H9 (cell line): ENCODE data around the gene THOP1. TPM values are rescaled to one million over a fixed set of nuclear protein-coding genes. Genes with fewer than 3 reads are reported as not detected.

Experiments used
- DNase-seq: peaks from one replicate; pipeline ENCODE4 v3.0.0-alpha.2; 2017
- H2AFZ ChIP-seq: one replicate; pipeline ENCODE4 v1.6.1; 2013; ENCODE audit warnings: mild to moderate bottlenecking, low read length, control low read depth, moderate library complexity
- H2AK5ac ChIP-seq: 2 replicates; pipeline ENCODE4 v1.6.1; 2013; ENCODE audit warnings: low read length, control low read depth, mixed read lengths; ENCODE audit not compliant: insufficient read length
- H2BK120ac ChIP-seq: one replicate; pipeline ENCODE4 v1.6.1; 2013; ENCODE audit warnings: low read depth, mild to moderate bottlenecking, low read length, control low read depth, inconsistent platforms; ENCODE audit not compliant: poor library complexity, severe bottlenecking
- H2BK12ac ChIP-seq: 2 replicates; pipeline ENCODE4 v1.6.1; 2013; ENCODE audit warnings: low read length, control low read depth, mixed read lengths, low read depth; ENCODE audit not compliant: insufficient read length
- H2BK15ac ChIP-seq: 2 replicates; pipeline ENCODE4 v1.6.1; 2013; ENCODE audit warnings: low read depth, low read length, control low read depth
- H2BK20ac ChIP-seq: one replicate; pipeline ENCODE4 v1.6.1; 2013; ENCODE audit warnings: low read depth, mild to moderate bottlenecking, low read length, control low read depth, inconsistent platforms; ENCODE audit not compliant: poor library complexity, severe bottlenecking
- H2BK5ac ChIP-seq: 2 replicates; pipeline ENCODE4 v1.6.1; 2013; ENCODE audit warnings: low read length, control low read depth, mixed read lengths; ENCODE audit not compliant: insufficient read length
- H3K14ac ChIP-seq: 2 replicates; pipeline ENCODE4 v1.6.1; 2013; ENCODE audit warnings: low read length, control low read depth; ENCODE audit not compliant: insufficient read depth
- H3K18ac ChIP-seq: 2 replicates; pipeline ENCODE4 v1.6.1; 2013; ENCODE audit warnings: low read depth, mild to moderate bottlenecking, mixed read lengths, low read length, control low read depth; ENCODE audit not compliant: insufficient read length
- H3K23ac ChIP-seq: 2 replicates; pipeline ENCODE4 v1.6.1; 2013; ENCODE audit warnings: low read length, control low read depth, mixed read lengths, low read depth; ENCODE audit not compliant: insufficient read length
- H3K23me2 ChIP-seq: 2 replicates; pipeline ENCODE4 v1.6.1; 2013; ENCODE audit warnings: low read depth, mild to moderate bottlenecking, mixed read lengths, low read length, control low read depth; ENCODE audit not compliant: insufficient read length, poor library complexity, severe bottlenecking
- H3K27ac ChIP-seq: 2 replicates; pipeline ENCODE4 v1.5.1; 2013; ENCODE audit warnings: low read length, control low read depth, mixed read lengths, low read depth; ENCODE audit not compliant: insufficient read length
- H3K27me3 ChIP-seq: 2 replicates; pipeline ENCODE4 v1.6.1; 2013; ENCODE audit warnings: low read length, control low read depth, inconsistent platforms; ENCODE audit not compliant: insufficient read depth
- H3K4ac ChIP-seq: 2 replicates; pipeline ENCODE4 v1.6.1; 2013; ENCODE audit warnings: low read depth, mild to moderate bottlenecking, control low read depth, inconsistent platforms, low read length, moderate library complexity
- H3K4me1 ChIP-seq: 2 replicates; pipeline ENCODE4 v1.6.1; 2013; ENCODE audit warnings: low read length, control low read depth, inconsistent platforms; ENCODE audit not compliant: insufficient read depth
- H3K4me2 ChIP-seq: 2 replicates; pipeline ENCODE4 v1.6.1; 2013; ENCODE audit warnings: low read length, control low read depth, mixed read lengths; ENCODE audit not compliant: insufficient read length, insufficient read depth
- H3K56ac ChIP-seq: 2 replicates; pipeline ENCODE4 v1.6.1; 2013; ENCODE audit warnings: low read depth, mild to moderate bottlenecking, mixed read lengths, low read length, control low read depth; ENCODE audit not compliant: insufficient read length
- H3K79me1 ChIP-seq: 2 replicates; pipeline ENCODE4 v1.6.1; 2013; ENCODE audit warnings: low read depth, mild to moderate bottlenecking, moderate library complexity, low read length, control low read depth, inconsistent platforms; ENCODE audit not compliant: insufficient read depth, poor library complexity, severe bottlenecking
- H3K79me2 ChIP-seq: 2 replicates; pipeline ENCODE4 v1.6.1; 2013; ENCODE audit warnings: low read length, control low read depth, inconsistent platforms; ENCODE audit not compliant: insufficient read depth
- H3K9ac ChIP-seq: 2 replicates; pipeline ENCODE4 v1.6.1; 2013; ENCODE audit warnings: low read length, control low read depth, mixed read lengths; ENCODE audit not compliant: insufficient read length; ENCODE audit errors: extremely low read depth
- H3K9me3 ChIP-seq: one replicate; pipeline ENCODE4 v1.6.1; 2013; ENCODE audit warnings: low read depth, low read length, inconsistent platforms; ENCODE audit not compliant: control insufficient read depth
- H3T11ph ChIP-seq: one replicate; pipeline ENCODE4 v1.6.1; 2013; ENCODE audit warnings: mild to moderate bottlenecking, low read length, control low read depth, inconsistent platforms
- H4K20me1 ChIP-seq: one replicate; pipeline ENCODE4 v1.6.1; 2013; ENCODE audit not compliant: control insufficient read depth, insufficient read length, insufficient read depth
- H4K5ac ChIP-seq: 2 replicates; pipeline ENCODE4 v1.6.1; 2013; ENCODE audit warnings: low read depth, mild to moderate bottlenecking, mixed read lengths, low read length, control low read depth; ENCODE audit not compliant: insufficient read length
- H4K8ac ChIP-seq: replicated peaks from 2 replicates; pipeline ENCODE4 v1.6.1; 2013; ENCODE audit warnings: low read length, control low read depth, mixed read lengths, low read depth; ENCODE audit not compliant: insufficient read length
- H4K91ac ChIP-seq: 2 replicates; pipeline ENCODE4 v1.6.1; 2013; ENCODE audit warnings: low read depth, mild to moderate bottlenecking, moderate library complexity, mixed read lengths, low read length, control low read depth; ENCODE audit not compliant: insufficient read length
- H3K27ac Mint-ChIP-seq, 3 experiments: 2 replicates in 2 of 3; 3 replicates in 1 of 3; pipeline ENCODE4 v1.8.0; 2020 to 2021; ENCODE audit warnings: mixed read lengths in 3 of 3, mild to moderate bottlenecking in 1 of 3, moderate library complexity in 1 of 3
- H3K27me3 Mint-ChIP-seq: 2 replicates; pipeline ENCODE4 v1.8.0; 2021; ENCODE audit warnings: low read depth, mild to moderate bottlenecking, moderate library complexity, mixed read lengths
- H3K36me3 Mint-ChIP-seq, 3 experiments: 2 replicates in 2 of 3; 3 replicates in 1 of 3; pipeline ENCODE4 v1.8.0; 2020 to 2021; ENCODE audit warnings: low read depth in 3 of 3, mixed read lengths in 3 of 3; ENCODE audit not compliant: insufficient read depth in 1 of 3
- H3K4me1 Mint-ChIP-seq, 2 experiments: 2 replicates each; pipeline ENCODE4 v1.8.0; 2020; ENCODE audit warnings: mixed read lengths in 2 of 2
- H3K4me3 Mint-ChIP-seq, 2 experiments: 2 replicates in 1 of 2; 3 replicates in 1 of 2; pipeline ENCODE4 v1.8.0; 2020 to 2021; ENCODE audit warnings: mild to moderate bottlenecking in 2 of 2, mixed read lengths in 2 of 2, moderate library complexity in 1 of 2
- H3K9me3 Mint-ChIP-seq, 2 experiments: 2 replicates in 1 of 2; 3 replicates in 1 of 2; pipeline ENCODE4 v1.8.0; 2020; ENCODE audit warnings: mild to moderate bottlenecking in 2 of 2, mixed read lengths in 2 of 2, moderate library complexity in 1 of 2
- WGBS: extraction: QIAGEN DNeasy Blood & Tissue Kit; methylation state at CpG from one replicate; pipeline ENCODE4 v1.1.7; 2013; ENCODE audit warnings: missing lambda C conversion rate, low lambda C conversion rate, mixed read lengths; ENCODE audit not compliant: insufficient read length; ENCODE audit errors: extremely low coverage; 5-methylcytosine and 5-hydroxymethylcytosine counted together
- total RNA-seq: library from RNA; stranded (reverse); gene quantifications from 2 replicates; pipeline ENCODE4 v1.2.1, GENCODE V29; 2021
- TF ChIP-seq, protein P1 (sequence below): fragments of 200-600 bp; sonication (generic); conservative IDR thresholded peaks from 3 replicates; pipeline ENCODE4 v1.8.0; 2021; ENCODE audit warnings: antibody characterized with exemption, mild to moderate bottlenecking

Gene THOP1
- total RNA-seq, 1 experiment from 2014 or later, result 150 TPM

DNA sequence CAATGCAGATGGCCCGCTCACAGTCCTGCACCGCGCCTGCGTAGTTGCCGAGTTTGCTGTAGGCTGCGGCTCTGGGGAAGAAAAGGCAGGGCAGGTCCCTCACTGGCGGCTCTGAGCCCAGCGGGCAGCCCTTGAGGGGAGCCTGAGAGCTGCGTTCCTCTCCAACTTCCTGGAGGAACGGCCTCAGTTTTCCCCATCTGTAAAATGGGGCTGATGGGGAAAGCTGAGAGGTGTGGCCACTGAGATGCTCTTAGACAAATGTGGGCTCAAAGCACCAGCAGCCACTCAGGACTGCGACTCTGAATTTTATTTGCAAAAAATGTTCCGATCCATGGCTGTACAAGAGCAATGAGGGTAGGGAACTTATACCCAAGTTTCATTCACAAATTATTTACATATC is 21.6 kb upstream of the THOP1 start:
- H3T11ph ChIP-seq, result no peak overlapping the region
- Mint-ChIP-seq H3K36me3 (peaks cover 16 to 72% (median 64%) of the 10 kb centered on the region in 3 experiments; a peak in 6 of 7 replicates), H3K4me3 (no peak overlapping the region), H3K27ac (no peak overlapping the region), H3K9me3 (no peaks in the 10 kb centered on the region), H3K27me3 (no peaks in the 10 kb centered on the region), H3K4me1 (no peaks in the 10 kb centered on the region)
- no peaks in the 10 kb centered on the region for H3K27me3 ChIP-seq
- no CpG with 5 or more reads among the region's 12 CpGs for WGBS
- H3K4ac ChIP-seq, result no peak overlapping the region
- H2BK15ac ChIP-seq, result no peak overlapping the region
- no peaks in the 10 kb centered on the region for H3K23me2 ChIP-seq
- H4K5ac ChIP-seq, result no peak overlapping the region
- H3K9ac ChIP-seq, result no peak overlapping the region
- no peak overlapping the region for H3K18ac ChIP-seq
- H4K20me1 ChIP-seq, result no peaks in the 10 kb centered on the region
- H2AK5ac ChIP-seq, result no peak overlapping the region
- DNase-seq, result no peak
- H2BK5ac ChIP-seq, result no peak overlapping the region
- H4K91ac ChIP-seq, result no peak overlapping the region
- TF ChIP-seq, protein P1, sequence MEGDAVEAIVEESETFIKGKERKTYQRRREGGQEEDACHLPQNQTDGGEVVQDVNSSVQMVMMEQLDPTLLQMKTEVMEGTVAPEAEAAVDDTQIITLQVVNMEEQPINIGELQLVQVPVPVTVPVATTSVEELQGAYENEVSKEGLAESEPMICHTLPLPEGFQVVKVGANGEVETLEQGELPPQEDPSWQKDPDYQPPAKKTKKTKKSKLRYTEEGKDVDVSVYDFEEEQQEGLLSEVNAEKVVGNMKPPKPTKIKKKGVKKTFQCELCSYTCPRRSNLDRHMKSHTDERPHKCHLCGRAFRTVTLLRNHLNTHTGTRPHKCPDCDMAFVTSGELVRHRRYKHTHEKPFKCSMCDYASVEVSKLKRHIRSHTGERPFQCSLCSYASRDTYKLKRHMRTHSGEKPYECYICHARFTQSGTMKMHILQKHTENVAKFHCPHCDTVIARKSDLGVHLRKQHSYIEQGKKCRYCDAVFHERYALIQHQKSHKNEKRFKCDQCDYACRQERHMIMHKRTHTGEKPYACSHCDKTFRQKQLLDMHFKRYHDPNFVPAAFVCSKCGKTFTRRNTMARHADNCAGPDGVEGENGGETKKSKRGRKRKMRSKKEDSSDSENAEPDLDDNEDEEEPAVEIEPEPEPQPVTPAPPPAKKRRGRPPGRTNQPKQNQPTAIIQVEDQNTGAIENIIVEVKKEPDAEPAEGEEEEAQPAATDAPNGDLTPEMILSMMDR, result no peak
- no peak overlapping the region for H3K14ac ChIP-seq
- no peaks in the 10 kb centered on the region for H3K79me1 ChIP-seq
- no peak overlapping the region for H2BK20ac ChIP-seq
- no peak overlapping the region for H3K56ac ChIP-seq
- H3K79me2 ChIP-seq, result 0 out of 2 replicates have a peak, but pooled peaks cover 2% of the 10 kb centered on the region
- no peak overlapping the region for H3K4me2 ChIP-seq
- no peak overlapping the region for H4K8ac ChIP-seq
- H2BK120ac ChIP-seq, result no peak overlapping the region
- H3K27ac ChIP-seq, result no peak overlapping the region
- H3K23ac ChIP-seq, result no peak overlapping the region
- H3K4me1 ChIP-seq, result no peaks in the 10 kb centered on the region
- H2BK12ac ChIP-seq, result no peak overlapping the region
- H2AFZ ChIP-seq, result no peak overlapping the region
- no peaks in the 10 kb centered on the region for H3K9me3 ChIP-seq
